ENCODE data around the gene CCDC3.

The CCDC3 gene

DNA sequence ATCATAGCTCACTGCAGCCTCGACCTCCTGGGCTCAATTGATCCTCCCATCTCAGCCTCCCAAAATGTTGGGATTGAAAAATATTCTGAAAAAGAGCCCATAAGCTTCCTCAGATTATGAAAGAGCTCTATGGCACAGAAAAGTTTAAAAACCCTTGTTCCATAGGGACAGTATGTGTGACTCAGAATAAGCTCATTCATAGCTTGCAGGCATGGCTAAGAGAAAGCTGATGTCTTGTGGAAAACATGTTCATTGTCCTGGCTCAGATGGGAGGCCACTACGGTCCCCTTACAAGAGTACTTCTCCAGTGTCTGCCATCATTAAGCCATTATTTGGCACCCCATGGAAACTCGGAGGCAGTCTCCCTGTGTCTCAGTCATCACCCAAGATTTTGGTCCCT, 64.0 kb downstream of the CCDC3 start:
- DNase-seq (ENCODE audit: insufficient read length) (no peak), FAIRE-seq (no peak)
- no peak for TF ChIP-seq TAF1 (IDR thresholded peaks at IDR 0.05; ENCODE audit: borderline replicate concordance, low read depth, low read length)
- no peak for TF ChIP-seq POLR2AphosphoS5 (IDR thresholded peaks at IDR 0.05; ENCODE audit: low read depth, low read length)
- TF ChIP-seq POLR2A (IDR thresholded peaks at IDR 0.05; ENCODE audit: low read depth, low read length): no peak

DNA sequence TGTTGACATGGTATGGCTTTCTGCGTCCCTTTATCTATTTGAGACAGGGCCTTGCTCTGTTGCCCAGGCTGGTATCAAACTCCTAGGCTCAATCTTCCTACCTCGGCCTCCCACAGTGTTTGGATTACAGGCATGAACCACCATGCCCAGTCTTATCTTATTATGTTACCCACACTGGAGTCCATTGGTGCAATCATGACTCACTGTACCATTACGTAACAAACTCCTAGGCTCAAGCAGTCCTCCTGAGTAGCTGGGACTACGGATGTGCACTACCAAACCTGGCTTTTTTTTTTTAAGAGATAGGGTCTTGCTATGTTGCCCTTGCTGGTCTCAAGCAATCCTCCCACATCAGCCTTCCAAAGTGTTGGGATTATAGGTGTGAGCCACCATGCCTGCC, 66.7 kb downstream of the CCDC3 start:
- no peak for DNase-seq (ENCODE audit: insufficient read length)
- TF ChIP-seq TAF1 (IDR thresholded peaks at IDR 0.05; ENCODE audit: borderline replicate concordance, low read depth, low read length): no peak
- TF ChIP-seq POLR2A (IDR thresholded peaks at IDR 0.05; ENCODE audit: low read depth, low read length): no peak
- no peak for TF ChIP-seq POLR2AphosphoS5 (IDR thresholded peaks at IDR 0.05; ENCODE audit: low read depth, low read length)
- no peak for FAIRE-seq

DNA sequence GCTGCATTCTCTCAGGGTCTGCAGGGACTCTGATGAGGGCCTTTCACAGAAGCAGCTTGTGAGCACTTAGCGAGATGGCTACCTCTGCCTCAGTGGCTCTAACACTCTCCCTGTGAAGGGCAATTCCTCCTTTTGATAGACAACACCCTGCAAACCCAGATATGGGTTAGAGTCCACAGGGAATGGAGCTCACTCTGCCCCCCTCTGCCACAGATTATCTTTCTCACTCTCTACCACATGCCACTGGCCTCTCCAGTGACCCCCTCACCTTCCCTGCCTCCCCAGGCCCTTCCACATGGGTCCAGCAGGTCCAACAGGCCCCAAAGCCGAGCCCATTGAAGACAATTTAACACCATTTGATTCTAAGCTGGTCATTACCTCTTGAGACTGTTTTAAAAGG, 72.1 kb downstream of the CCDC3 start:
- TF ChIP-seq POLR2A (IDR thresholded peaks at IDR 0.05; ENCODE audit: low read depth, low read length): no peak
- TF ChIP-seq POLR2AphosphoS5 (IDR thresholded peaks at IDR 0.05; ENCODE audit: low read depth, low read length): no peak
- no peak for TF ChIP-seq TAF1 (IDR thresholded peaks at IDR 0.05; ENCODE audit: borderline replicate concordance, low read depth, low read length)
- DNase-seq (ENCODE audit: insufficient read length): no peak
- FAIRE-seq: no peak

- TF ChIP-seq POLR2A (IDR thresholded peaks at IDR 0.05; ENCODE audit: low read depth, low read length): no peak
- no peak for TF ChIP-seq POLR2AphosphoS5 (IDR thresholded peaks at IDR 0.05; ENCODE audit: low read depth, low read length)
- no peak for TF ChIP-seq TAF1 (IDR thresholded peaks at IDR 0.05; ENCODE audit: borderline replicate concordance, low read depth, low read length)
- DNase-seq (ENCODE audit: insufficient read length) (no peak), FAIRE-seq (no peak)
These were observed 72.9 kb downstream of the CCDC3 start for GRCh38 chr10:12928571-12928970.

GRCh38 chr10:12927896-12928295, 73.6 kb downstream of the CCDC3 start:
- TF ChIP-seq POLR2AphosphoS5 (IDR thresholded peaks at IDR 0.05; ENCODE audit: low read depth, low read length) (no peak), POLR2A (IDR thresholded peaks at IDR 0.05; ENCODE audit: low read depth, low read length) (no peak), TAF1 (IDR thresholded peaks at IDR 0.05; ENCODE audit: borderline replicate concordance, low read depth, low read length) (no peak)
- FAIRE-seq (no peak), DNase-seq (ENCODE audit: insufficient read length) (no peak)

- no peak for TF ChIP-seq POLR2A (IDR thresholded peaks at IDR 0.05; ENCODE audit: low read depth, low read length)
- no peak for TF ChIP-seq POLR2AphosphoS5 (IDR thresholded peaks at IDR 0.05; ENCODE audit: low read depth, low read length)
- TF ChIP-seq TAF1 (IDR thresholded peaks at IDR 0.05; ENCODE audit: borderline replicate concordance, low read depth, low read length): no peak
- DNase-seq (ENCODE audit: insufficient read length) (no peak), FAIRE-seq (no peak)
These were observed 75.7 kb downstream of the CCDC3 start for GRCh38 chr10:12925845-12926244.

DNA sequence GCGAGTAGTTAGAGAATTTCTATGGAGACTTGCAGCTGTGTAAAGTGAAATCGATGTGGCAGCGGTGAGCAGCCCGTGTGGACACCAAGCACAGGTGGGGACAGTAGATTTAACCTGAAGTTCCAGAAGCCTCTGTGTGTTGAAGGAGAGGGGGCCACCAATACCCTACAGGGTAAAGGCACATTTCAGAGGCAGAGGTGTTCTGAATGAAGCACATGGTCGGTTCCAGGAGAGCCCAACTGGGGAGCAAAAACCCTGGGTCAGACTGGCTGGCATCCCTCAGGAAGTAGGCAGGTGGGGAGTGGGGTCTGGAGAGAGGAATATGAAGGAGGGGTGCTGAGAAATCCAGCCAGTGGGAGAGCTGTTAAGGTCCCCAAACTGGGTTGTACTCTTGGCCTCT, 76.6 kb downstream of the CCDC3 start:
- TF ChIP-seq TAF1 (IDR thresholded peaks at IDR 0.05; ENCODE audit: borderline replicate concordance, low read depth, low read length) (no peak), POLR2AphosphoS5 (IDR thresholded peaks at IDR 0.05; ENCODE audit: low read depth, low read length) (no peak), POLR2A (IDR thresholded peaks at IDR 0.05; ENCODE audit: low read depth, low read length) (no peak)
- no peak for FAIRE-seq
- no peak for DNase-seq (ENCODE audit: insufficient read length)

- DNase-seq (ENCODE audit: insufficient read length): no peak
- no peak for TF ChIP-seq POLR2AphosphoS5 (IDR thresholded peaks at IDR 0.05; ENCODE audit: low read depth, low read length)
- TF ChIP-seq POLR2A (IDR thresholded peaks at IDR 0.05; ENCODE audit: low read depth, low read length): no peak
- TF ChIP-seq TAF1 (IDR thresholded peaks at IDR 0.05; ENCODE audit: borderline replicate concordance, low read depth, low read length): no peak
- FAIRE-seq: no peak
These were observed 79.2 kb downstream of the CCDC3 start for GRCh38 chr10:12922117-12922900.

GRCh38 chr10:12921163-12921562, 80.3 kb downstream of the CCDC3 start:
- FAIRE-seq (no peak), DNase-seq (ENCODE audit: insufficient read length) (no peak)
- no peak for TF ChIP-seq POLR2AphosphoS5 (IDR thresholded peaks at IDR 0.05; ENCODE audit: low read depth, low read length)

DNA sequence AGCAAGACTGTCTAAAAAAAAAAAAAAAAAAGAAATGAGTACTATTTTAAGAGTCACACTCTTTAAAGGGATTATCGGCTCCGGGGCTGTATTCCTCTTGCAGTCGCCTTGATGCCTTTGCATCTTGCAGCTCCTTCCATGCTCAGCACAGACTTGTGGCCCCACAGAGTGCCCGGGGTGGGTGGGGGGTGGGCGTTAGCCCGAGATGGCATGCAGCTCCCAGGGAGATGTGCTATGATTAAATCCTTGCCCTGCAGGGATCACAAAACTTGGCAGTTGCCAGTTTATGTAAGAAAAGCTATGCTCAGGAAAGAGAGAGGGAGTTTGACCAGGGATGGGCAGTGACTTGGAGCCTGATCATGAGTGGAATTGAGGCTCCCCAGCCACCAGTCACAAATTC, 81.9 kb downstream of the CCDC3 start:
- DNase-seq (ENCODE audit: insufficient read length) (no peak), FAIRE-seq (no peak)
- TF ChIP-seq POLR2AphosphoS5 (IDR thresholded peaks at IDR 0.05; ENCODE audit: low read depth, low read length) (no peak), TAF1 (IDR thresholded peaks at IDR 0.05; ENCODE audit: borderline replicate concordance, low read depth, low read length) (no peak), POLR2A (IDR thresholded peaks at IDR 0.05; ENCODE audit: low read depth, low read length) (no peak)

DNA sequence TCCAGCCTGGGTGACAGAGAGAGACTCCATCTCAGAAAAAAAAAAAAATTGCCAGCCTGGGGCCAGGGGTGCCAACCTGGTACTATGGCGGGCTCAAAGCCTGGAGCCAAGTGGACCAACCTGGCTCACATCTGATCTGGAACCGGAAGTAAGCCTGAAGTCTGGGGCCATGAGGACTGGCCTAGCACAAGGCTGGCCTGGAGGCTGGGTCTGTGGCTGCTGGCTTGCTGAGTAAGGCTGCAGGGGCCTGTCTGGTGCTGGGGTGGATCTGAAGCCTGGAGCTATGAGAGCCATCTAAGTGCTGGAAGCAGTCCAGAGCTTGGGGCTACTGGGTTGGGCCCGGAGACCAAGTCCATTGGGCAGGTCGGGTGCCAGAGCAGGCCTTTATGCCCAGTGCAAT, 84.9 kb downstream of the CCDC3 start:
- DNase-seq (ENCODE audit: insufficient read length): no peak
- FAIRE-seq: no peak
- TF ChIP-seq TAF1 (IDR thresholded peaks at IDR 0.05; ENCODE audit: borderline replicate concordance, low read depth, low read length): no peak
- TF ChIP-seq POLR2A (IDR thresholded peaks at IDR 0.05; ENCODE audit: low read depth, low read length): no peak
- TF ChIP-seq POLR2AphosphoS5 (IDR thresholded peaks at IDR 0.05; ENCODE audit: low read depth, low read length): no peak

- FAIRE-seq (no peak), DNase-seq (ENCODE audit: insufficient read length) (no peak)
- no peak for TF ChIP-seq POLR2AphosphoS5 (IDR thresholded peaks at IDR 0.05; ENCODE audit: low read depth, low read length)
- TF ChIP-seq POLR2A (IDR thresholded peaks at IDR 0.05; ENCODE audit: low read depth, low read length): no peak
- TF ChIP-seq TAF1 (IDR thresholded peaks at IDR 0.05; ENCODE audit: borderline replicate concordance, low read depth, low read length): no peak
These were observed 85.8 kb downstream of the CCDC3 start for GRCh38 chr10:12915637-12916168.

Measured in GM12892 (cell line).